ENCODE data around the gene HINFP. TPM values are rescaled to one million over a fixed set of nuclear protein-coding genes. Genes with fewer than 3 reads are reported as not detected.

The HINFP gene
- total RNA-seq, 1 experiment from 2014 or later, result 42.4 TPM

DNA sequence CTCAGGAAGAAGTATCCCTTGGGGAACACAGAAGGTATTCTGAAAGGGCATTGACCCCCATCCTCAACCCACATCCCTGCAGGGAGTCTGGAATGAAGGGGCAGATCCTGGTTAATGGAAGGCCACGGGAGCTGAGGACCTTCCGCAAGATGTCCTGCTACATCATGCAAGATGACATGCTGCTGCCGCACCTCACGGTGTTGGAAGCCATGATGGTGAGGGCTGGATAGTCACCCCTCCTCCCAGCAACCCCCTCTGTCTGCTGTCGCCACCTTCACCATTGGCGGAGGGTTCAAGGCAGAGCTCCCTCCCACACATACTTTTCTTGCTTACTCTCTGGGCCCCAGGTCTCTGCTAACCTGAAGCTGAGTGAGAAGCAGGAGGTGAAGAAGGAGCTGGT, 32.8 kb downstream of the HINFP start:
- TF ChIP-seq, protein P1, sequence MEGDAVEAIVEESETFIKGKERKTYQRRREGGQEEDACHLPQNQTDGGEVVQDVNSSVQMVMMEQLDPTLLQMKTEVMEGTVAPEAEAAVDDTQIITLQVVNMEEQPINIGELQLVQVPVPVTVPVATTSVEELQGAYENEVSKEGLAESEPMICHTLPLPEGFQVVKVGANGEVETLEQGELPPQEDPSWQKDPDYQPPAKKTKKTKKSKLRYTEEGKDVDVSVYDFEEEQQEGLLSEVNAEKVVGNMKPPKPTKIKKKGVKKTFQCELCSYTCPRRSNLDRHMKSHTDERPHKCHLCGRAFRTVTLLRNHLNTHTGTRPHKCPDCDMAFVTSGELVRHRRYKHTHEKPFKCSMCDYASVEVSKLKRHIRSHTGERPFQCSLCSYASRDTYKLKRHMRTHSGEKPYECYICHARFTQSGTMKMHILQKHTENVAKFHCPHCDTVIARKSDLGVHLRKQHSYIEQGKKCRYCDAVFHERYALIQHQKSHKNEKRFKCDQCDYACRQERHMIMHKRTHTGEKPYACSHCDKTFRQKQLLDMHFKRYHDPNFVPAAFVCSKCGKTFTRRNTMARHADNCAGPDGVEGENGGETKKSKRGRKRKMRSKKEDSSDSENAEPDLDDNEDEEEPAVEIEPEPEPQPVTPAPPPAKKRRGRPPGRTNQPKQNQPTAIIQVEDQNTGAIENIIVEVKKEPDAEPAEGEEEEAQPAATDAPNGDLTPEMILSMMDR (conservative IDR thresholded peaks at IDR 0.05), result no peak
- Histone ChIP-seq H3K23me2 (ENCODE audit: insufficient read length, low read depth, low read length, poor library complexity, severe bottlenecking) (peaks cover 9% of the 10 kb centered on the region), H4K20me1 (ENCODE audit: control insufficient read depth, insufficient read depth, insufficient read length) (no peaks in the 10 kb centered on the region), H4K8ac (replicated peaks; ENCODE audit: insufficient read length, low read depth, low read length) (no peak overlapping the region), H3K56ac (ENCODE audit: insufficient read length, low read depth, low read length) (no peak overlapping the region), H3K79me1 (ENCODE audit: insufficient read depth, low read depth, low read length, poor library complexity, severe bottlenecking) (no peaks in the 10 kb centered on the region), H4K91ac (ENCODE audit: insufficient read length, low read depth, low read length) (no peak overlapping the region), H3K9ac (ENCODE audit: extremely low read depth, insufficient read length, low read length) (no peak overlapping the region), H2BK15ac (ENCODE audit: low read depth, low read length) (no peak overlapping the region), H3K23ac (ENCODE audit: insufficient read length, low read depth, low read length) (no peak overlapping the region), H2BK20ac (ENCODE audit: low read depth, low read length, poor library complexity, severe bottlenecking) (no peak overlapping the region), H3K4ac (ENCODE audit: low read depth, low read length) (no peak overlapping the region), H3K9me3 (ENCODE audit: control insufficient read depth, low read depth, low read length) (no peaks in the 10 kb centered on the region), H2BK120ac (ENCODE audit: low read depth, low read length, poor library complexity, severe bottlenecking) (no peak overlapping the region), H2AK5ac (ENCODE audit: insufficient read length, low read length) (no peak overlapping the region), H3K27me3 (ENCODE audit: insufficient read depth, low read length) (peaks cover 11% of the 10 kb centered on the region), H2BK12ac (ENCODE audit: insufficient read length, low read depth, low read length) (no peak overlapping the region), H3K79me2 (ENCODE audit: insufficient read depth, low read length) (no peaks in the 10 kb centered on the region), H4K5ac (ENCODE audit: insufficient read length, low read depth, low read length) (no peak overlapping the region), H2AFZ (ENCODE audit: low read length) (no peak overlapping the region), H3T11ph (ENCODE audit: low read length) (no peak overlapping the region), H3K18ac (ENCODE audit: insufficient read length, low read depth, low read length) (no peak overlapping the region), H3K27ac (ENCODE audit: insufficient read length, low read depth, low read length) (no peak overlapping the region), H3K4me2 (ENCODE audit: insufficient read depth, insufficient read length, low read length) (no peak overlapping the region), H3K14ac (ENCODE audit: insufficient read depth, low read length) (no peak overlapping the region), H3K4me1 (ENCODE audit: insufficient read depth, low read length) (no peaks in the 10 kb centered on the region), H2BK5ac (ENCODE audit: insufficient read length, low read length) (no peak overlapping the region)
- H3K4me3 Mint-ChIP-seq, result no peak overlapping the region
- H3K36me3 Mint-ChIP-seq (ENCODE audit: insufficient read depth in 1 of 3, low read depth in 3 of 3), result no peaks in the 10 kb centered on the region
- no peaks in the 10 kb centered on the region for H3K9me3 Mint-ChIP-seq
- peaks cover 50% of the 10 kb centered on the region for H3K27me3 Mint-ChIP-seq (ENCODE audit: low read depth)
- WGBS (ENCODE audit: extremely low coverage, insufficient read length, low lambda C conversion rate), result no CpG with 5 or more reads among the region's 6 CpGs
- no peak for DNase-seq
- no peak overlapping the region for H3K27ac Mint-ChIP-seq
- peaks cover 6 to 12% of the 10 kb centered on the region in 2 experiments; a peak in 3 of 4 replicates for H3K4me1 Mint-ChIP-seq

All from H9 (cell line).